ENCODE results near the gene KRTAP10-5. TPM values are rescaled to one million over a fixed set of nuclear protein-coding genes. Genes with fewer than 3 reads are reported as not detected.

Gene KRTAP10-5
- total RNA-seq, 5 donors from 2014 or later (not counting 1 experiment from before 2014, with no cell fraction given) = not detected

DNA sequence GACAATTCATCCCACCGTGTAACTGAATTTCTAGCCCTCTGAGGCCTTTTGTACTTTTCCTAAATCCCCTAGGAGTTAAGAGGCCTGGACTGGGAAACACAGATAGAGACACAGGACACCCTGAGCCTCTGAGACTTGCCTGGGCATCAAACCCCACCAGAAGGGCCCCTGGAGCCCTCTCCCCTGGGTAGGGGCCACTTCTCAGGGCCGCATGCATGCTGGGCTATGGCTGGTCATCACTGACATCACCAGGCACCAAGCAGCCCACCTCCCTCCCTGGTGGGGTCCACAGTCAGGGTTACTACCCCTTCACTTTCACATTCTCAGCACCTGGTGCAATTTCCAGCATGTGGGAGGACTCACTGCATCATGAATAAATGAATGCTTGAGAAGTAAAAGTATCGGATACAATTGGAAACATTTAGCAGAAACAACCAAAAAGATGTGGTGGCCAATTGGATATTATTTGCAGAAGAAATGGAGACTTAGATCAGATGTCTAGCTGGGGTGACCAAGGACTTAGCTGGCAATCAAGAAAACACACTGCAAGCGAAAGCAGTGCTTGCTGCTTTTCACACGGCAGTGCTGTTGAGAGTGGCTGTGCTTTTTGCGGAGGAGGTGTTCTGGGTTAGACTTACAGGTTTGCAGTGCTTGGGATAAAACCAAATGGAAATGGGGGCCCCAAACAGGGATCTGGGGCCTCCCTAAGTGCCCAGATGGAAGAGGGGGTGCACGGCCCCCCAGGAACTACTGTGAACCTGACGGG is 19.0 kb upstream of the KRTAP10-5 start:
- H3K36me3 Mint-ChIP-seq = peaks cover 3% of the 10 kb centered on the region
- no peak overlapping the region for H3K27ac Mint-ChIP-seq
- ChIA-PET POLR2A (no interaction called here), CTCF (no interaction called here)
- Histone ChIP-seq H3K36me3 (ENCODE audit: control insufficient read depth in 2 of 2, extremely low read depth in 1 of 2, insufficient read depth in 1 of 2, low read length in 1 of 2) (no peaks in the 10 kb centered on the region), H3K9me3 (no peaks in the 10 kb centered on the region), H3K27ac (ENCODE audit: low read length) (no peak overlapping the region), H3K27me3 (replicated peaks in 1 of 2; ENCODE audit: control insufficient read depth in 2 of 2, extremely low read depth in 1 of 2, insufficient read depth in 2 of 2, low read length in 1 of 2) (peaks cover 0 to 28% of the 10 kb centered on the region in 2 experiments), H3K4me1 (ENCODE audit: control insufficient read depth in 1 of 2, extremely low read depth in 1 of 2, insufficient read depth in 2 of 2, low read length in 2 of 2) (no peaks in the 10 kb centered on the region), H3K4me3 (ENCODE audit: control insufficient read depth in 1 of 2, extremely low read depth in 1 of 2, low read length in 1 of 2) (no peak overlapping the region)
- no peak overlapping the region for H3K4me3 Mint-ChIP-seq
- peaks cover 5 to 10% (median 6%) of the 10 kb centered on the region in 3 donors for H3K9me3 Mint-ChIP-seq
- no peak for ATAC-seq (replicated peaks in 1 of 4)
- DNase-seq = no peak
- H3K4me1 Mint-ChIP-seq = peaks cover 0 to 5% (median 0%) of the 10 kb centered on the region in 3 donors
- 90% methylated on average over 5 of the region's 8 CpGs for WGBS (ENCODE audit: insufficient coverage)
- H3K27me3 Mint-ChIP-seq = peaks cover 0 to 10% of the 10 kb centered on the region in 2 donors

DNA sequence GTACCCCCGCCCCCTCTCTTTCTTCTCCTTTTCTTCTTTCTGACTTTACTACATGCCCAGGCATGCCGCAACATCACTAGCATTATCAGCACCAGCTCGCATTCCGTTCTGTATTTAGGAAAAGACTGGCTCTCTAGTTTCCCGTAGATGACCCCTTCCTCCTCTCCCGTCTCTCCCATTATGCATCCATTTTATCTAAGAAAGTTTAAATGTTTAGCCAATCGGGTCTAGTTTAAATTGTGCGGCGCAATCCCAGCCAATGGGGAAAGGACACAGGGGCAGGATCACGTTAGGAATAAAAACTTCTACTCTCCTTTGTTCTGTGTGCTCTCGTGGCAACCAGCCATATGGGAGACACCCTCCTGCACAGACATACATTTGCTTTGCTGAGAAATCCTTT is 17.7 kb upstream of the KRTAP10-5 start:
- Histone ChIP-seq H3K27ac (ENCODE audit: low read length) (no peak overlapping the region), H3K36me3 (ENCODE audit: control insufficient read depth in 2 of 2, extremely low read depth in 1 of 2, insufficient read depth in 1 of 2, low read length in 1 of 2) (no peaks in the 10 kb centered on the region), H3K4me1 (ENCODE audit: control insufficient read depth in 1 of 2, extremely low read depth in 1 of 2, insufficient read depth in 2 of 2, low read length in 2 of 2) (peaks cover 0 to 2% of the 10 kb centered on the region in 2 experiments), H3K9me3 (no peaks in the 10 kb centered on the region), H3K27me3 (replicated peaks in 1 of 2; ENCODE audit: control insufficient read depth in 2 of 2, extremely low read depth in 1 of 2, insufficient read depth in 2 of 2, low read length in 1 of 2) (peaks cover 0 to 21% of the 10 kb centered on the region in 2 experiments), H3K4me3 (ENCODE audit: control insufficient read depth in 1 of 2, extremely low read depth in 1 of 2, low read length in 1 of 2) (no peak overlapping the region)
- no peak for ATAC-seq (replicated peaks in 1 of 4)
- peaks cover 3% of the 10 kb centered on the region for H3K36me3 Mint-ChIP-seq
- H3K9me3 Mint-ChIP-seq = peaks cover 5 to 10% (median 6%) of the 10 kb centered on the region in 3 donors
- DNase-seq = no peak
- H3K4me1 Mint-ChIP-seq = peaks cover 0 to 5% (median 2%) of the 10 kb centered on the region in 3 donors
- peaks cover 0 to 13% of the 10 kb centered on the region in 2 donors for H3K27me3 Mint-ChIP-seq
- ChIA-PET CTCF (no interaction called here), POLR2A (no interaction called here)
- 74% methylated on average over 4 of the region's 11 CpGs for WGBS (ENCODE audit: insufficient coverage)
- no peak overlapping the region for H3K4me3 Mint-ChIP-seq
- H3K27ac Mint-ChIP-seq = no peak overlapping the region

DNA sequence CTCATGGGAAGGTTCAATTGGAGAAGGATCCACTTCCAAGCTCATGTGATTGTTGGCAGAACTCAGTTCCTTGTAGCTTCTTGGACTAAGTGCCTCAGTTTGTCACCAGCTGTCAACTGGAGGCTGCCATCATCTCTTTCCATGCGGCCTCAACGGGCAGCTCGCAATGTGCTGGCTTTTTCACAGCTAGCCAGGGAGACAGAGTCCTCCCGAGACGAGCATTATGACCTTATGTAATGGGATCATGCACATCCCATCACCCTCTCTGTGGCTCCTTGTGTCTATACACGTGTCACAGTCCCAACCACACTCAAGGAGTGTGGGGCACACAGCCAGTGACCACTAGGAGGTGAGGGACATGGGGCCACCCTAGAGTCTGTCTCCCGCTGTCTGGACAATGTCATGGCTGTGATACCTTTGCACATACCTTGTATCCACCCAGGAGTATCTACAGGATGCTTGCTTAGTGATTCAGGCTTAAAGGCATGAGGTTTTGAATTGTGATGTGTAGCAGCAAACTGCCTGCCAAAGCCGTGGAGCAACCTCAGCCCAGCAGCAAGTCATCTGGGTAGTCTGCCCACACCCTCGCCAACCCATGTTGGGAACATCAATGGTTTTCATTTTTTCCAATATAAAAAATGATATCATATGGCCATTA is 15.8 kb upstream of the KRTAP10-5 start:
- Mint-ChIP-seq H3K27me3 (peaks cover 3 to 11% of the 10 kb centered on the region in 2 donors), H3K4me1 (peaks cover 0 to 2% (median 0%) of the 10 kb centered on the region in 3 donors), H3K27ac (no peak overlapping the region), H3K4me3 (no peak overlapping the region), H3K9me3 (peaks cover 5 to 10% (median 6%) of the 10 kb centered on the region in 3 donors), H3K36me3 (peaks cover 3% of the 10 kb centered on the region)
- H3K9me3 ChIP-seq = no peaks in the 10 kb centered on the region
- CTCF ChIA-PET = no interaction called here
- ATAC-seq (replicated peaks in 1 of 4) (no peak), DNase-seq (no peak)
- H3K36me3 ChIP-seq (ENCODE audit: control insufficient read depth in 2 of 2, extremely low read depth in 1 of 2, insufficient read depth in 1 of 2, low read length in 1 of 2) = no peaks in the 10 kb centered on the region
- WGBS (ENCODE audit: insufficient coverage) = 73% methylated on average over 6 of the region's 9 CpGs
- POLR2A ChIA-PET = no interaction called here
- no peak overlapping the region for H3K4me3 ChIP-seq (ENCODE audit: control insufficient read depth in 1 of 2, extremely low read depth in 1 of 2, low read length in 1 of 2)
- H3K27me3 ChIP-seq (replicated peaks in 1 of 2; ENCODE audit: control insufficient read depth in 2 of 2, extremely low read depth in 1 of 2, insufficient read depth in 2 of 2, low read length in 1 of 2) = peaks cover 0 to 14% of the 10 kb centered on the region in 2 experiments
- H3K4me1 ChIP-seq (ENCODE audit: control insufficient read depth in 1 of 2, extremely low read depth in 1 of 2, insufficient read depth in 2 of 2, low read length in 2 of 2) = peaks cover 0 to 2% of the 10 kb centered on the region in 2 experiments
- H3K27ac ChIP-seq (ENCODE audit: low read length) = no peak overlapping the region

DNA sequence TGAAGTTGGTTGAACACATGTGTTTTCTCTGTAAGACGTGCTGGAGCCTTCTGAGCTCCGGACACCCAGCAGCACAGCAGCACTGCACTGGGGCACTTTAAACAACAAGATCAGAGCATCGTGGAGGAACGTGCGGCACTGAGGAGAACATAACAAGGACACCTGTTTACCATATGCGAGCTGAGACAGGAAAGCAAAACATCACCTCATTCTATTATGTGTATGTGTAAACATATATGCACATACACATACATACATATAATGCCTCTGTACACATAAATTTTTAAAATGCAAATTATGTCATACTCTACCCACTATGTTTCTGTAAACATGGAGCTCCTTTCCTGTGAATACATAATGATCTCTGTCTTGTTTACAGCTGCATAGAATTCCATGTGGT is 15.1 kb upstream of the KRTAP10-5 start:
- Histone ChIP-seq H3K36me3 (ENCODE audit: control insufficient read depth in 2 of 2, extremely low read depth in 1 of 2, insufficient read depth in 1 of 2, low read length in 1 of 2) (no peaks in the 10 kb centered on the region), H3K27me3 (replicated peaks in 1 of 2; ENCODE audit: control insufficient read depth in 2 of 2, extremely low read depth in 1 of 2, insufficient read depth in 2 of 2, low read length in 1 of 2) (peaks cover 0 to 14% of the 10 kb centered on the region in 2 experiments), H3K4me1 (ENCODE audit: control insufficient read depth in 1 of 2, extremely low read depth in 1 of 2, insufficient read depth in 2 of 2, low read length in 2 of 2) (peaks cover 0 to 2% of the 10 kb centered on the region in 2 experiments), H3K4me3 (ENCODE audit: control insufficient read depth in 1 of 2, extremely low read depth in 1 of 2, low read length in 1 of 2) (no peak overlapping the region), H3K27ac (ENCODE audit: low read length) (no peak overlapping the region), H3K9me3 (no peaks in the 10 kb centered on the region)
- CTCF ChIA-PET = no interaction called here
- ATAC-seq (replicated peaks in 1 of 4) (no peak), DNase-seq (no peak)
- WGBS (ENCODE audit: insufficient coverage) = 86% methylated on average over 2 of the region's 6 CpGs
- Mint-ChIP-seq H3K4me3 (no peak overlapping the region), H3K9me3 (peaks cover 5 to 10% (median 6%) of the 10 kb centered on the region in 3 donors), H3K27ac (no peak overlapping the region), H3K36me3 (peaks cover 3% of the 10 kb centered on the region), H3K27me3 (peaks cover 3 to 11% of the 10 kb centered on the region in 2 donors), H3K4me1 (peaks cover 0 to 2% (median 0%) of the 10 kb centered on the region in 3 donors)
- POLR2A ChIA-PET = no interaction called here

DNA sequence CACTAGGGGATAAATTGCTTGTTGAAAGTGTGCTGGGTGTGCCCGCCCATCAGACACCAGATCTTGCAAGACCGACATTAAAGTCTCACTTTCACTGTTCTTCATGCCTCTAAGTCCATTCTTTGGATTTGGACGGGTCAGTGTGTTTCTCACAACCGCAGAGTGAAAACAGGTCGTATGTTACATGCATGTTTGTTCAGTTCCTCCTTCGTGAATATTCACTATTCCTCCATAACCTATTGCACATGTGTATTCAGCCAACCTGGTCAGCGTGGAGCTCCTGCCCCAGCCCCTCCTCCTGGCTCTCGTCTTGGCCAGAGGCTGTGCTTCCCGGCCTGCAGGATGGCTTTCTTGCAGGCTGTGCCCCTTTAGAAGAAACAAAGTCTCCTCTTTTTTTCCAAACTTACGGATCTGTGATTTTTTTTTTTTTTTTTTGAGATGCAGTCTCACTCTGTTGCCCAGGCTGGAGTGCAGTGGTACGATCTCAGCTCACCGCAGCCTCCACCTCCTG is 14.1 kb upstream of the KRTAP10-5 start:
- Histone ChIP-seq H3K36me3 (ENCODE audit: control insufficient read depth in 2 of 2, extremely low read depth in 1 of 2, insufficient read depth in 1 of 2, low read length in 1 of 2) (no peaks in the 10 kb centered on the region), H3K27me3 (replicated peaks in 1 of 2; ENCODE audit: control insufficient read depth in 2 of 2, extremely low read depth in 1 of 2, insufficient read depth in 2 of 2, low read length in 1 of 2) (peaks cover 0 to 22% of the 10 kb centered on the region in 2 experiments), H3K27ac (ENCODE audit: low read length) (no peak overlapping the region), H3K9me3 (no peaks in the 10 kb centered on the region), H3K4me1 (ENCODE audit: control insufficient read depth in 1 of 2, extremely low read depth in 1 of 2, insufficient read depth in 2 of 2, low read length in 2 of 2) (peaks cover 0 to 2% of the 10 kb centered on the region in 2 experiments), H3K4me3 (ENCODE audit: control insufficient read depth in 1 of 2, extremely low read depth in 1 of 2, low read length in 1 of 2) (no peak overlapping the region)
- H3K27ac Mint-ChIP-seq = no peak overlapping the region
- peaks cover 5 to 10% (median 6%) of the 10 kb centered on the region in 3 donors for H3K9me3 Mint-ChIP-seq
- peaks cover 3% of the 10 kb centered on the region for H3K36me3 Mint-ChIP-seq
- POLR2A ChIA-PET = no interaction called here
- peaks cover 0 to 2% (median 0%) of the 10 kb centered on the region in 3 donors for H3K4me1 Mint-ChIP-seq
- H3K27me3 Mint-ChIP-seq = peaks cover 3 to 13% of the 10 kb centered on the region in 2 donors
- 85% methylated on average over 8 of the region's 12 CpGs for WGBS (ENCODE audit: insufficient coverage)
- no peak overlapping the region for H3K4me3 Mint-ChIP-seq
- no peak for ATAC-seq (replicated peaks in 1 of 4)
- CTCF ChIA-PET = no interaction called here
- DNase-seq = no peak

DNA sequence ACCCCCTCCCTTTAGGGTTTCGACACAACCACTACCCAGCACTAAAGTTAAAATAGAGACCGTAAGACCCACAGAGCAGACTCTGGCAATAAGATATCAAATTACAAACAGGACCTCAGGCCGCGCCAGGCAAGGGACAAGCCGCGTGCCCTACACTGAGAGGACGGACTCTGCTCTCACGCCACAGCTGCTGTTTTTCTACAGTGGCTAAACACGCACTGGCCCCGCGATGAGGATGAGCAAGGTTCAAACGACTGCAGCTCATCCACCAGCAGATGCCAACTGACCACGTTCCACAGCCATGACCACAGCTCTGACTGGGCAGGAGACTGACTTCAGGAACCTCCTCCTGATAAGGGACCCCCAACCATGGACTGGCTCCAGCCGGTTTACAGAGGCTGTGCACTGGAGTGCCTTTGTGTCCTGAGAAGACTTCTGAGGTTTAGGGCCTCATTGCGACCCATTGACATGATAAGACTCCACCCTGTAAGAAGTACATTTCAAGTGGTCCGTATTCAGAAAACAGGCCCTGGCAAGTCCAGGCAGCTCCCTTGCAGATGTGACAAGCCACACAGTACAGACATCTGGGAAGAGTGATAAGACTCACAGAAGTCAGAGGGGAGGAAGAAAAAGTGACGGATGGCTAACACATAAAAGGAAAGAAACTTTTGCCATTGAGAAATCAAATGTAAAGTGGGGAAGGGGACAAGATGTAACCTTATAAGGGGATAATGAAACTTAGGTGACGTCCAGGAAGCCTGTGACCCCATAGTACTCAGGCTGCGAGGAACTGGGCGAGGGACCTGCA is 13.4 kb upstream of the KRTAP10-5 start:
- DNase-seq = no peak
- ATAC-seq (replicated peaks in 1 of 4) = no peak
- Mint-ChIP-seq H3K36me3 (peaks cover 2% of the 10 kb centered on the region), H3K9me3 (peaks cover 4 to 9% (median 4%) of the 10 kb centered on the region in 3 donors), H3K4me1 (peaks cover 0 to 2% (median 0%) of the 10 kb centered on the region in 3 donors), H3K4me3 (no peak overlapping the region), H3K27me3 (peaks cover 3 to 16% of the 10 kb centered on the region in 2 donors), H3K27ac (no peak overlapping the region)
- ChIA-PET POLR2A (no interaction called here), CTCF (interaction anchor here in 1 of 2 donors (0.5 kb wide), 1 partner anchor 37 kb away, joined by 4 read pairs; no protein-coding TSS in a partner anchor)
- H3K27ac ChIP-seq (ENCODE audit: low read length) = no peak overlapping the region
- peaks cover 0 to 2% of the 10 kb centered on the region in 2 experiments for H3K4me1 ChIP-seq (ENCODE audit: control insufficient read depth in 1 of 2, extremely low read depth in 1 of 2, insufficient read depth in 2 of 2, low read length in 2 of 2)
- H3K4me3 ChIP-seq (ENCODE audit: control insufficient read depth in 1 of 2, extremely low read depth in 1 of 2, low read length in 1 of 2) = no peak overlapping the region
- WGBS (ENCODE audit: insufficient coverage) = 86% methylated on average over 17 of the region's 20 CpGs
- peaks cover 0 to 25% of the 10 kb centered on the region in 2 experiments for H3K27me3 ChIP-seq (replicated peaks in 1 of 2; ENCODE audit: control insufficient read depth in 2 of 2, extremely low read depth in 1 of 2, insufficient read depth in 2 of 2, low read length in 1 of 2)
- H3K9me3 ChIP-seq = no peaks in the 10 kb centered on the region
- no peaks in the 10 kb centered on the region for H3K36me3 ChIP-seq (ENCODE audit: control insufficient read depth in 2 of 2, extremely low read depth in 1 of 2, insufficient read depth in 1 of 2, low read length in 1 of 2)

All from T-cell (primary cell).